Activated CD8-positive, alpha-beta memory T cell treated with anti-CD3 and anti-CD28 coated beads, Interleukin-2, amount 50 U/mL, for 48 hours (primary cell): ENCODE results near the gene TBX1.

Experiments used
- DNase-seq: peaks from one replicate; pipeline ENCODE4 v3.0.0-alpha.2; 2020

Gene TBX1

DNA sequence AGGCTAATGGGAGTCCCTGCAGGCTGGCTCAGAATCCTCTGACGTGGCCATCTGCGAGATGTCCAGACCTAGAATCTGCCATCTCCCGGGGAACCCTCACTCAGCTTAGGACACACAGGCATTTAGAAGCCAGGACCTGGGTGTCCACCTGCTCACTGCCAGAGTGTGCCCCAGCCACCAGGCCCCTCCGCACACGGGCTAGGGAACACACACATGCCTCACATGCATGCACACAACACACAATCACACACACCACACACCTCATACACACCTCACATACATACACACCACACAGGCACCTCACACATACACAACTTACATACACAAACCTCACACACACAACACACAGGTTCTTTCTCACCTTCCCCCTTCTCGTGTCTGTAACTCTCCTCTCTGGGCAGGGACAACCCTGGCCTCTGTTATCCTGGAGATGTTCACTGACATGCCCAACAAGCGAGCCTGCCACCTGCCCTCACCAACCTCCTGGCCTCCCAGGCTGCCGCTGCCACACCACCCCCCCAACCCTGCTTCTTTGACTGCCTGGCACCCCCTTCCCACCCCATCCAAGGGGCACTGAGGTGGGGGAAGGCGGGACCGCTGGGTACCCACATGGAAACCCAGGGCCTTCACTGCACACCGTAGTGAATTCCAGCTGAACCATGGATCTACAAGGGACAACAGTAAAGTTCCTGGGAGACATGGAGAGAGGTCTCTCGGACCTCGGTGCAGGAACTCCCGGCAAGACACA is 56.0 kb downstream of the TBX1 start:
- peak; percentile 18 for DNase-seq
